Ishikawa (cell line): ENCODE data around the gene SLC25A13.

Experiments used
- CEBPB ChIP-seq: IDR thresholded peaks from 2 replicates; pipeline ENCODE4 v1.6.1; 2012
- CREB1 ChIP-seq: IDR thresholded peaks from 2 replicates; pipeline ENCODE4 v1.6.1; 2012; ENCODE audit warnings: low read depth
- EGR1 ChIP-seq: IDR thresholded peaks from 2 replicates; pipeline ENCODE4 v1.6.1; 2012
- EP300 ChIP-seq: IDR thresholded peaks from 2 replicates; pipeline ENCODE4 v1.6.1; 2012; ENCODE audit warnings: borderline replicate concordance
- FOXM1 ChIP-seq: IDR thresholded peaks from 2 replicates; pipeline ENCODE4 v1.6.1; 2012; ENCODE audit warnings: low read depth, borderline replicate concordance
- MAX ChIP-seq: IDR thresholded peaks from 2 replicates; pipeline ENCODE4 v1.6.1; 2012
- NFIC ChIP-seq: IDR thresholded peaks from 2 replicates; pipeline ENCODE4 v1.6.1; 2012
- RAD21 ChIP-seq: IDR thresholded peaks from 2 replicates; pipeline ENCODE4 v1.6.1; 2012; ENCODE audit warnings: low read depth
- REST ChIP-seq: IDR thresholded peaks from 2 replicates; pipeline ENCODE4 v1.6.1; 2012; ENCODE audit warnings: low read depth, mild to moderate bottlenecking
- TAF1 ChIP-seq: IDR thresholded peaks from 2 replicates; pipeline ENCODE4 v1.6.1; 2012; ENCODE audit warnings: low read depth, mild to moderate bottlenecking
- TCF12 ChIP-seq: IDR thresholded peaks from 2 replicates; pipeline ENCODE4 v1.6.1; 2012; ENCODE audit warnings: low read depth
- TEAD4 ChIP-seq: IDR thresholded peaks from 2 replicates; pipeline ENCODE4 v1.6.1; 2012
- USF1 ChIP-seq: IDR thresholded peaks from 2 replicates; pipeline ENCODE4 v1.6.1; 2012
- YY1 ChIP-seq: IDR thresholded peaks from 2 replicates; pipeline ENCODE4 v1.6.1; 2012; ENCODE audit warnings: low read depth
- ZBTB7A ChIP-seq: IDR thresholded peaks from 2 replicates; pipeline ENCODE4 v1.6.1; 2012; ENCODE audit warnings: low read depth

The SLC25A13 gene

GRCh38 chr7:96218664-96219243 is 103.1 kb downstream of the SLC25A13 start:
- TF ChIP-seq NFIC = no peak
- no peak for TF ChIP-seq REST
- TF ChIP-seq YY1 = no peak
- TF ChIP-seq ZBTB7A = no peak
- TF ChIP-seq TAF1 = no peak
- no peak for TF ChIP-seq EGR1
- TF ChIP-seq CEBPB = no peak
- TF ChIP-seq TEAD4 = no peak
- no peak for TF ChIP-seq CREB1
- no peak for TF ChIP-seq EP300
- no peak for TF ChIP-seq USF1
- TF ChIP-seq MAX = no peak
- TF ChIP-seq TCF12 = no peak
- no peak for TF ChIP-seq RAD21
- TF ChIP-seq FOXM1 = no peak

GRCh38 chr7:96217147-96217546 is 104.8 kb downstream of the SLC25A13 start:
- no peak for TF ChIP-seq YY1
- TF ChIP-seq REST = no peak
- no peak for TF ChIP-seq ZBTB7A
- TF ChIP-seq NFIC = no peak
- TF ChIP-seq MAX = no peak
- TF ChIP-seq CEBPB = no peak
- no peak for TF ChIP-seq CREB1
- no peak for TF ChIP-seq TAF1
- no peak for TF ChIP-seq USF1
- no peak for TF ChIP-seq EP300
- no peak for TF ChIP-seq RAD21
- no peak for TF ChIP-seq FOXM1
- TF ChIP-seq TEAD4 = no peak
- TF ChIP-seq EGR1 = no peak

GRCh38 chr7:96216373-96216772 is 105.5 kb downstream of the SLC25A13 start:
- no peak for TF ChIP-seq EP300
- TF ChIP-seq YY1 = no peak
- no peak for TF ChIP-seq CEBPB
- TF ChIP-seq MAX = no peak
- TF ChIP-seq REST = no peak
- TF ChIP-seq TEAD4 = no peak
- no peak for TF ChIP-seq CREB1
- TF ChIP-seq EGR1 = no peak
- TF ChIP-seq NFIC = no peak
- no peak for TF ChIP-seq TCF12
- TF ChIP-seq USF1 = no peak
- TF ChIP-seq FOXM1 = no peak
- TF ChIP-seq RAD21 = no peak
- no peak for TF ChIP-seq ZBTB7A
- no peak for TF ChIP-seq TAF1
